Measurements from ENCODE around the gene BRD3.

The BRD3 gene

GRCh38 chr9:134052941-134053340 is 14.9 kb downstream of the BRD3 start:
- H3K4me3 ChIP-seq (ENCODE audit: low read length): no peak overlapping the region
- DNase-seq (ENCODE audit: low read depth): no peak
- no peak for TF ChIP-seq CTCF (conservative IDR thresholded peaks at IDR 0.05; ENCODE audit: low read depth, low read length)

GRCh38 chr9:134052491-134052890 is 15.3 kb downstream of the BRD3 start:
- H3K4me3 ChIP-seq (ENCODE audit: low read length): no peak overlapping the region
- no peak for DNase-seq (ENCODE audit: low read depth)
- no peak for TF ChIP-seq CTCF (conservative IDR thresholded peaks at IDR 0.05; ENCODE audit: low read depth, low read length)

DNA sequence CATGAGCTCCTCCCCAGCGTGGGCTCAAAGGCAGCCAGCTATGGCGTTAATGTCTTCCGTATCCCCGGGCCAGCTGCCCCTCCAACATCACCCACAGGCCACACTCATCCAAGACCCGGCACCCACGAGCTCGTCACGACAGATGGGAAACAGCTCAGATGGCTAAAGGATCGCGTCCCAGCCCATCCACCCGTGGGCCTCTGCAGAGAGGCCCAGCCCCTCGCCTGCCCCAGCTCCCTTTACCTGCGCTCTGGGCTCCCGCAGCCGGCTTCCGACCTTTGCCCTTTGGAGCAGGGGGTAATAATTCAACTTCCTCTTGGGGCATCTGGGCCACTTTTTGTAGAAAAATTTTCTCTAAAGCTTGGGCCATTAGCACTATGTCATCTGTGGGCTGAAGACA is 16.5 kb downstream of the BRD3 start:
- DNase-seq (ENCODE audit: low read depth): no peak
- H3K4me3 ChIP-seq (ENCODE audit: low read length): no peak overlapping the region
- no peak for TF ChIP-seq CTCF (conservative IDR thresholded peaks at IDR 0.05; ENCODE audit: low read depth, low read length)

DNA sequence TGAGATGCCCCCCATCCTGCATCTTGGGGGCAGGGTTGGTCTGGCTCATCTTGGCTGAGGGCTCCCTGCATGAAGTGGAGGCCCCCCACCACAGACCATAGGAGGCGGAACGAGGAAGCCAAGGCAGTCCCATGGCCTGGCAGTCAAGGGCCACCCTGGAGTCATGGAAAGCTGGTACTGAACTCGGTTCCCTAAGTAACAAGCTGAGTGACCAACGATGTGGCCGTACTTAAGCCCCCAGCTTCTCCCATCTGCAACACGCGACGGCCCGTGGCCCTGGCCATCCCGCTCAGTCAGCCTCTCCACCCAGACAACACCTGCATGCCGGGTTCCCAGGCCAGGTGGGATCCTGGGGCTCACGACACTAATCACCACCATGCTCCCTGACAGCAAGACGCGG is 17.1 kb downstream of the BRD3 start:
- DNase-seq (ENCODE audit: low read depth): no peak
- no peak for TF ChIP-seq CTCF (conservative IDR thresholded peaks at IDR 0.05; ENCODE audit: low read depth, low read length)
- no peak overlapping the region for H3K4me3 ChIP-seq (ENCODE audit: low read length)

GRCh38 chr9:134049772-134050588 is 17.8 kb downstream of the BRD3 start:
- no peak for TF ChIP-seq CTCF (conservative IDR thresholded peaks at IDR 0.05; ENCODE audit: low read depth, low read length)
- no peak for DNase-seq (ENCODE audit: low read depth)
- no peak overlapping the region for H3K4me3 ChIP-seq (ENCODE audit: low read length)

- H3K4me3 ChIP-seq (ENCODE audit: low read length): no peak overlapping the region
- no peak for TF ChIP-seq CTCF (conservative IDR thresholded peaks at IDR 0.05; ENCODE audit: low read depth, low read length)
- no peak for DNase-seq (ENCODE audit: low read depth)
These were observed 18.6 kb downstream of the BRD3 start for GRCh38 chr9:134049236-134049635.

DNA sequence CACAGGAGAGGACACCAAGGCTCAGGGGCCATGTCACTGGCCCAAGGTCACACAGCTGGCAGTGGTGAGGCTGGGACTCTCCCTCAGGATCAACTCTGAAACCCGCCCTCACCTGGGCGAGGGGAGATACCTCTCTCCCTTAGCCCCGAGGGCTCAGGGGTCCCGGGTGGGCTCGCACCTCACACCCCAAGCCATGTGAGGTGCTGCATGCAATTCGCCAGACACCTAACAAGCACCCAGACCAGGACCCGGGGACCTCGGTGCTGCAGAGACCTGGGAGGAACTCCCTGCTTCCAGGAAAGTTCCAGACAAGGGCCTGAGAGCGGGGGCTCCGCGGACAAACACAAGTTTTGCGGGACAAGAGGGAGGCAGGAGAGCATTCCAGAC is 19.3 kb downstream of the BRD3 start:
- no peak overlapping the region for H3K4me3 ChIP-seq (ENCODE audit: low read length)
- DNase-seq (ENCODE audit: low read depth): no peak
- no peak for TF ChIP-seq CTCF (conservative IDR thresholded peaks at IDR 0.05; ENCODE audit: low read depth, low read length)

Measured in retinal pigment epithelial cell (primary cell).